B cell (primary cell): ENCODE results near the gene RAB3B. TPM values are rescaled to one million over a fixed set of nuclear protein-coding genes. Genes with fewer than 3 reads are reported as not detected.
A peak's percentile ranks its signal among the peaks of the same experiment; 100 is the strongest.

ENCODE experiments used
- ATAC-seq: fragments of 200-7000 bp; cut with Tn5 transposase; one replicate; pipeline ENCODE4 v1.10.0; 2021; ENCODE audit warnings: low read depth, mild to moderate bottlenecking, moderate number of reproducible peaks, moderate library complexity
- CTCF ChIA-PET: fragments of 350-600 bp; sonication (Branson Sonifier 250); formaldehyde crosslinking; loops from one replicate; lab custom pipeline; 2021; ENCODE audit warnings: antibody characterized with exemption, inconsistent platforms; lab: Charles Lee
- POLR2A ChIA-PET: fragments of 350-600 bp; sonication (Branson Sonifier 250); formaldehyde crosslinking; loops from one replicate; lab custom pipeline; 2021; ENCODE audit warnings: antibody characterized with exemption; lab: Charles Lee
- DNase-seq: peaks from one replicate; pipeline ENCODE4 v3.0.0; 2013
- H2AFZ ChIP-seq: 2 replicates; pipeline ENCODE4 v1.6.1; 2012; ENCODE audit warnings: mild to moderate bottlenecking, low read depth, low read length; ENCODE audit not compliant: insufficient read depth, poor library complexity, severe bottlenecking
- H3K27ac ChIP-seq, 2 donors: 1 replicate in 1 of 2; 2 replicates in 1 of 2; pipeline ENCODE4 v1.5.1; 2012 to 2013; ENCODE audit warnings: low read length in 2 of 2, mild to moderate bottlenecking in 2 of 2, moderate library complexity in 1 of 2
- H3K27me3 ChIP-seq, 4 experiments: fragments of 200-600 bp in 1 of 4; sonication (generic) in 1 of 4; replicated peaks in 1 of 4; 1 replicate in 2 of 4; 2 replicates in 2 of 4; pipeline versions ENCODE4 v1.6.1 to v1.7.0; 2013 to 2016; ENCODE audit warnings: low read length in 3 of 4, mild to moderate bottlenecking in 2 of 4, mixed read lengths in 1 of 4, moderate library complexity in 1 of 4; ENCODE audit not compliant: insufficient read depth in 4 of 4, control insufficient read depth in 3 of 4; ENCODE audit errors: control extremely low read depth in 1 of 4
- H3K36me3 ChIP-seq, 2 experiments: replicated peaks in 1 of 2; 1 replicate in 1 of 2; 2 replicates in 1 of 2; pipeline versions ENCODE4 v1.6.1 to v1.7.1; 2013; ENCODE audit warnings: low read length in 1 of 2; ENCODE audit not compliant: insufficient read depth in 2 of 2, control insufficient read depth in 1 of 2; ENCODE audit errors: control extremely low read depth in 1 of 2, extremely low read depth in 1 of 2
- H3K4me1 ChIP-seq, 2 donors: fragments of 200-600 bp in 1 of 2; sonication (generic) in 1 of 2; 1 replicate in 1 of 2; 2 replicates in 1 of 2; pipeline versions ENCODE4 v1.5.1 to v1.6.1; 2013 to 2017; ENCODE audit warnings: low read length in 2 of 2; ENCODE audit not compliant: control insufficient read depth in 2 of 2, insufficient read depth in 2 of 2
- H3K4me2 ChIP-seq: replicated peaks from 2 replicates; pipeline ENCODE3; 2012; ENCODE audit warnings: mild to moderate bottlenecking, low read depth, low read length; ENCODE audit not compliant: poor library complexity, severe bottlenecking
- H3K4me3 ChIP-seq, 5 experiments: fragments of 200-600 bp in 1 of 5; sonication (generic) in 1 of 5; 1 replicate in 3 of 5; 2 replicates in 2 of 5; pipeline versions ENCODE4 v1.5.1 to v1.7.0; 2011 to 2016; ENCODE audit warnings: low read length in 4 of 5, mild to moderate bottlenecking in 4 of 5, low read depth in 2 of 5, control low read depth in 1 of 5, moderate library complexity in 1 of 5; ENCODE audit not compliant: insufficient read depth in 1 of 5; ENCODE audit errors: control extremely low read depth in 1 of 5, extremely low read depth in 1 of 5
- H3K79me2 ChIP-seq: fragments of 200-600 bp; sonication (generic); one replicate; pipeline ENCODE4 v1.6.0; 2016; ENCODE audit warnings: low read length; ENCODE audit not compliant: control insufficient read depth, insufficient read depth
- H3K9ac ChIP-seq: fragments of 200-600 bp; sonication (generic); 2 replicates; pipeline ENCODE4 v1.6.1; 2017; ENCODE audit warnings: mild to moderate bottlenecking, low read length, moderate library complexity
- H3K9me3 ChIP-seq, 3 donors: one replicate each; pipeline versions ENCODE4 v1.6.1 to v1.7.1; 2013; ENCODE audit warnings: low read length in 2 of 3; ENCODE audit not compliant: control insufficient read depth in 2 of 3, insufficient read depth in 1 of 3; ENCODE audit errors: control extremely low read depth in 1 of 3
- H4K20me1 ChIP-seq: 2 replicates; pipeline ENCODE4 v1.6.0; 2012; ENCODE audit warnings: mild to moderate bottlenecking, low read length; ENCODE audit not compliant: insufficient read depth, control insufficient read depth, poor library complexity, severe bottlenecking
- H3K27ac Mint-ChIP-seq: one replicate; pipeline ENCODE4 v1.8.0; 2021; ENCODE audit warnings: mixed read lengths
- H3K27me3 Mint-ChIP-seq: one replicate; pipeline ENCODE4 v1.8.0; 2021; ENCODE audit warnings: mixed read lengths
- H3K4me1 Mint-ChIP-seq: one replicate; pipeline ENCODE4 v1.8.0; 2021; ENCODE audit warnings: mixed read lengths
- H3K4me3 Mint-ChIP-seq: one replicate; pipeline ENCODE4 v1.8.0; 2021; ENCODE audit warnings: mixed read lengths
- H3K9me3 Mint-ChIP-seq: one replicate; pipeline ENCODE4 v1.8.0; 2022; ENCODE audit warnings: mixed read lengths; ENCODE audit not compliant: insufficient read depth
- EZH2 ChIP-seq: IDR thresholded peaks from 2 replicates; pipeline ENCODE4 v1.6.1; 2012; ENCODE audit warnings: borderline replicate concordance, low read depth, mild to moderate bottlenecking, moderate library complexity, low read length; ENCODE audit not compliant: insufficient read depth, poor library complexity, severe bottlenecking
- WGBS: methylation state at CpG from one replicate; pipeline ENCODE4 v1.1.5; 2013; ENCODE audit warnings: missing lambda C conversion rate; ENCODE audit not compliant: insufficient coverage; 5-methylcytosine and 5-hydroxymethylcytosine counted together
- intact Hi-C: fragments of 100-400 bp; cut with micrococcal nuclease; formaldehyde crosslinking; loops from one replicate; pipeline ENCODE4 v1.10.0; 2022
- polyA plus RNA-seq: library from polyadenylated mRNA; depleted of rRNA; stranded (reverse); fragments of >200 nt; gene quantifications from 2 replicates; pipeline ENCODE4 v1.2.3, GENCODE V29; 2012
- total RNA-seq, 2 donors: library from RNA; stranded (reverse); fragments of 120-200 nt in 1 of 2; gene quantifications; 1 replicate in 1 of 2; 2 replicates in 1 of 2; pipeline versions ENCODE4 v1.2.3 to v1.2.4, GENCODE V29; 2013 to 2022
- TF ChIP-seq, protein P1 (sequence below): fragments of 200-600 bp; IDR thresholded peaks from one replicate; pipeline ENCODE4 v1.8.0; 2022; ENCODE audit warnings: antibody characterized with exemption, mild to moderate bottlenecking

Gene RAB3B
- total and polyA plus RNA-seq, 2 donors (not counting 1 experiment from before 2014, with no cell fraction given) = 0.02 TPM; not detected in 1

DNA sequence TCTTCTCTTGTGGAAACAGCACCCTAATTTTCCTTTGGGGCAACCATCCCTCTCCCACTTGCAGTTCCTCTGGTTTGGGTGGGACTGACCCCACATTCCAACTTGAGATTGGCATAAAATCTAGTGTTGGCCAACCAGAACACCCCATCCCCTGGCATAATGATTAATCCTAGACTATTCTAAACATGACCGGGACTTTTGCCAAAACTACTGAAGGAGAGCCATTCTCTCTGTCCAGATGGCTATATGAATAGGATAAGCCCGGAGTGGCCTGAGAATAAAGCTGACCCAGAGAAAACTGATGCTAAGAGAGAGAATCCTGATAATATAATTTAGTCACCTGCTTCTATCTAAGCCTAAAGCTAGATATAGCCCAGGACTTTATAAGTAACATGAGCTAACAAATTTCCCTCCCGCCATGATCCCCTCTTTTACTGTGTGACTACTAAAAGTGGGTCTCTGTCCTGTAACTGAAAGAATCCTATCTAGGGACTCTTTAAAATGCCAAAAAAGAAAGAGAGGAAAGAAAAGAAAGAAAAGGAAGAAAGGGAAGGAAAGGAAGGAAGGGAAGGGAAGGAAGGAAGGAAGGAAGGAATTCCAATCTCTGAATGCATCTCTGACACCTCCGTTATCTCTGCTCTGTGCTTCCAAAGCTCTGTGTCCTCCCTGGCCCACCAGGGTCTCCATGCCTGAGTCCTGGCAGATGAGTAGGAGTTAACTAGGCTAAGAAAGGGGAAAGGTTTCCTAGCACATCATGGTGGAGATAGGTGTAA lies 84.0 kb downstream of the RAB3B start:
- no peak for ATAC-seq
- intact Hi-C loops = no loop called here
- ChIA-PET POLR2A (no interaction called here), CTCF (interaction anchor here (0.6 kb wide), 1 partner anchor 10 kb away, joined by 3 read pairs; no protein-coding TSS in a partner anchor)
- WGBS = 100% methylated on average over 1 of the region's 4 CpGs
- Mint-ChIP-seq H3K27me3 (peaks cover 18% of the 10 kb centered on the region), H3K4me3 (no peak overlapping the region), H3K9me3 (no peaks in the 10 kb centered on the region), H3K4me1 (peaks cover 10% of the 10 kb centered on the region), H3K27ac (peak overlapping the region; percentile 84)
- Histone ChIP-seq H3K9me3 (no peaks in the 10 kb centered on the region), H3K79me2 (no peaks in the 10 kb centered on the region), H2AFZ (no peak overlapping the region), H3K4me3 (no peak overlapping the region), H3K4me1 (peaks cover 6 to 10% of the 10 kb centered on the region in 2 donors), H3K36me3 (no peaks in the 10 kb centered on the region), H3K27ac (no peak overlapping the region), H3K27me3 (peaks cover 0 to 3% (median under 1%) of the 10 kb centered on the region in 4 experiments), H3K9ac (no peak overlapping the region), H4K20me1 (no peaks in the 10 kb centered on the region), H3K4me2 (no peak overlapping the region)
- TF ChIP-seq, protein P1, sequence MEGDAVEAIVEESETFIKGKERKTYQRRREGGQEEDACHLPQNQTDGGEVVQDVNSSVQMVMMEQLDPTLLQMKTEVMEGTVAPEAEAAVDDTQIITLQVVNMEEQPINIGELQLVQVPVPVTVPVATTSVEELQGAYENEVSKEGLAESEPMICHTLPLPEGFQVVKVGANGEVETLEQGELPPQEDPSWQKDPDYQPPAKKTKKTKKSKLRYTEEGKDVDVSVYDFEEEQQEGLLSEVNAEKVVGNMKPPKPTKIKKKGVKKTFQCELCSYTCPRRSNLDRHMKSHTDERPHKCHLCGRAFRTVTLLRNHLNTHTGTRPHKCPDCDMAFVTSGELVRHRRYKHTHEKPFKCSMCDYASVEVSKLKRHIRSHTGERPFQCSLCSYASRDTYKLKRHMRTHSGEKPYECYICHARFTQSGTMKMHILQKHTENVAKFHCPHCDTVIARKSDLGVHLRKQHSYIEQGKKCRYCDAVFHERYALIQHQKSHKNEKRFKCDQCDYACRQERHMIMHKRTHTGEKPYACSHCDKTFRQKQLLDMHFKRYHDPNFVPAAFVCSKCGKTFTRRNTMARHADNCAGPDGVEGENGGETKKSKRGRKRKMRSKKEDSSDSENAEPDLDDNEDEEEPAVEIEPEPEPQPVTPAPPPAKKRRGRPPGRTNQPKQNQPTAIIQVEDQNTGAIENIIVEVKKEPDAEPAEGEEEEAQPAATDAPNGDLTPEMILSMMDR = no peak
- no peak for TF ChIP-seq EZH2
- no peak for DNase-seq

DNA sequence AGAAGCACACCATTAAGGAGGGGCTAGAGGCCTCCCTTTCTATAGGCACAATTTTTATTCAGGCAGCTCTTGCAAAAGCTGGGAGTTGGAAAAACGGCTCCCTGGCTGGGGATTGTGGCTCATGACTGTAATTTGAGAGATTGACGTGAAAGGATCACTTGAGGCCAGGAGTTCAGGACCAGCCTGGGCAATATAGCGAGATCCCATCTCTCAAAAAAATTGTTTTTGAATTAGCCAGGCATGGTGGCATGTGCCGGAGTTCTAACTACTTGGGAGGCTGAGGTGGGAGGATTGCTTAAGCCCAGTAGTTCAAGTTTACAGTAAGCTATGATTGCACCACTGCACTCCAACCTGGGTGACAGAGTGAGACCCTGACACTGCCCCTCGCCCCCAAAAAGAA lies 88.0 kb downstream of the RAB3B start:
- Histone ChIP-seq H3K27ac (no peak overlapping the region), H3K4me3 (no peak overlapping the region), H3K4me1 (peaks cover 3 to 5% of the 10 kb centered on the region in 2 donors), H3K9me3 (no peaks in the 10 kb centered on the region), H3K9ac (no peak overlapping the region), H3K27me3 (peaks cover 0 to 5% (median 3%) of the 10 kb centered on the region in 4 experiments), H3K4me2 (no peak overlapping the region), H3K79me2 (no peaks in the 10 kb centered on the region), H3K36me3 (no peaks in the 10 kb centered on the region), H4K20me1 (no peaks in the 10 kb centered on the region), H2AFZ (no peak overlapping the region)
- POLR2A ChIA-PET = no interaction called here
- no peaks in the 10 kb centered on the region for H3K9me3 Mint-ChIP-seq
- CTCF ChIA-PET = no interaction called here
- H3K27ac Mint-ChIP-seq = no peak overlapping the region
- H3K4me3 Mint-ChIP-seq = no peak overlapping the region
- 86% methylated on average over 3 of the region's 5 CpGs for WGBS
- intact Hi-C loops = no loop called here
- H3K4me1 Mint-ChIP-seq = peaks cover 4% of the 10 kb centered on the region
- DNase-seq = no peak
- peaks cover 23% of the 10 kb centered on the region for H3K27me3 Mint-ChIP-seq
- no peak for TF ChIP-seq EZH2
- TF ChIP-seq, protein P1 = no peak
- no peak for ATAC-seq
